Measurements from ENCODE around the gene ZNF75A. TPM values are rescaled to one million over a fixed set of nuclear protein-coding genes. Genes with fewer than 3 reads are reported as not detected.

ZNF75A gene
- total and polyA plus RNA-seq, 9 of the 15 experiments (the other 6 are each of a cell fraction or from before 2014, with no cell fraction given) = 7.2 to 24.5 (median 17.1) TPM

DNA sequence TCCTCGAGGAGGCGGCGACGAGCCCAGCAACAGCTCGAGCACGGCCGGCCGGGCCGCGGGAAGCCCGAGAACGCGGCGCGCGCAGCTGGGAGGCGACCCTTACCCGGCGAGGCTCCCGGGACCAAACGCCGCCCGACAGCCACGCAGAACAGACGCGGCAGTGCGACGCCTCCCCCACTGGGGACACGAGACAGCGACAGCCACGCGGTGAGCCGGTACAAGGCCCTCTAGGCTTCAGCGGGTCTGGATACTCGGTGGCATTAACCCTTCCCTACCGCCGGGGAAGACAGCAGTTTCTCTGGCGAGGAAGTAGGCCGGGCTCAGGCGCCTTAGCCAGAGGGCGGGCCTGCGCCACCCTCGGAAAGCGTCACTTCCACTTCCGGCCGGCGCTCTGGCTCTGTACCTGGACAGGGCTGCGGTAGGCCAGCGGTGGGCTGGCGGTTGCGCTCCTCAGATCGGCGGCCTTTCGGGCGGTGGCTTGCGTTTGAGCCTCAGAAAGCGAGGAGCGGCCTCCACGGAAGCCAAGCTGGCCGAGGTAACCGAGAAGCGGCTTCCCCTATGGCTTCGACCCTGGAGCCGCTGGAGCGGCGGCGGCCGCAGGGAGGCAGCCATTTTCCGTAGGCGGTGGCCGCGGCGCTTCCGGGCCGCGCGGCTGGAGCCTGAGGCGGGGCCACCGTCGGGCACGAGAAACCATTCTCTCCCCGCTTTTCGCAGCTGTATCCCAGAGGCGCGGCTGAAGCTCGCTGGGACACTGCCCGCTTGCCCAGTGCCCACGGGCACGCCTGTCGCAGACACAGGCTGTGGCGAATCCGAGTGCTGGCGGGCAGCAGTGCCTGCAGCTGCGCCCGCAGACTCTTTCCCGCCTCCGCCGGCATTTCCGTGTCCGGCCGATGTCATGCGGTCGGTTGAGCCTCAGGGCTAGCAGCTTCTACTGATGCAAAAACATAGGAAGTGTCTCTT is at the start of gene ZNF75A, which contains the start of gene TIGD7 (continued):
- TF ChIP-seq BACH1 (tag; IDR thresholded peaks at IDR 0.05) (no peak), HCFC1 (IDR thresholded peaks at IDR 0.05; ENCODE audit: low read depth, low read length) (peak; percentile 53), RBM14 (IDR thresholded peaks at IDR 0.05; ENCODE audit: borderline replicate concordance, insufficient read depth, low read depth, low read length) (0 out of 2 replicates have a peak, but pooled peaks have one; percentile 12), LCOR (CRISPR knock-in tag; IDR thresholded peaks at IDR 0.05) (peak; percentile 94), XRCC4 (IDR thresholded peaks at IDR 0.05; ENCODE audit: extremely low read depth, insufficient read depth, insufficient read length) (no peak), CBFA2T3 (IDR thresholded peaks at IDR 0.05) (no peak), FOXO4 (CRISPR knock-in tag; IDR thresholded peaks at IDR 0.05) (no peak), ZNF507 (tag; conservative IDR thresholded peaks at IDR 0.05) (no peak), ZBTB7A (IDR thresholded peaks at IDR 0.05; ENCODE audit: borderline replicate concordance, control insufficient read depth, low read depth, low read length) (peak; percentile 67; the same call in 1 of the 2 replicates), SAFB (IDR thresholded peaks at IDR 0.05; ENCODE audit: borderline replicate concordance, low read depth, low read length) (peak; percentile 65; the same call in 1 of the 2 replicates), DLX4 (CRISPR knock-in tag; IDR thresholded peaks at IDR 0.05) (no peak), MAFG (tag; conservative IDR thresholded peaks at IDR 0.05) (no peak), TSHZ1 (CRISPR knock-in tag; IDR thresholded peaks at IDR 0.05) (no peak), GTF2B (IDR thresholded peaks at IDR 0.05; ENCODE audit: extremely low read depth, insufficient read length) (no peak), ZNF77 (CRISPR knock-in tag; IDR thresholded peaks at IDR 0.05) (no peak), SPI1 (IDR thresholded peaks at IDR 0.05; ENCODE audit: borderline replicate concordance, low read depth, low read length) (peak; percentile 26; the same call in 1 of the 2 replicates), NELFE (IDR thresholded peaks at IDR 0.05; ENCODE audit: insufficient read depth, insufficient read length) (no peak)
- TF ChIP-seq, protein P1, sequence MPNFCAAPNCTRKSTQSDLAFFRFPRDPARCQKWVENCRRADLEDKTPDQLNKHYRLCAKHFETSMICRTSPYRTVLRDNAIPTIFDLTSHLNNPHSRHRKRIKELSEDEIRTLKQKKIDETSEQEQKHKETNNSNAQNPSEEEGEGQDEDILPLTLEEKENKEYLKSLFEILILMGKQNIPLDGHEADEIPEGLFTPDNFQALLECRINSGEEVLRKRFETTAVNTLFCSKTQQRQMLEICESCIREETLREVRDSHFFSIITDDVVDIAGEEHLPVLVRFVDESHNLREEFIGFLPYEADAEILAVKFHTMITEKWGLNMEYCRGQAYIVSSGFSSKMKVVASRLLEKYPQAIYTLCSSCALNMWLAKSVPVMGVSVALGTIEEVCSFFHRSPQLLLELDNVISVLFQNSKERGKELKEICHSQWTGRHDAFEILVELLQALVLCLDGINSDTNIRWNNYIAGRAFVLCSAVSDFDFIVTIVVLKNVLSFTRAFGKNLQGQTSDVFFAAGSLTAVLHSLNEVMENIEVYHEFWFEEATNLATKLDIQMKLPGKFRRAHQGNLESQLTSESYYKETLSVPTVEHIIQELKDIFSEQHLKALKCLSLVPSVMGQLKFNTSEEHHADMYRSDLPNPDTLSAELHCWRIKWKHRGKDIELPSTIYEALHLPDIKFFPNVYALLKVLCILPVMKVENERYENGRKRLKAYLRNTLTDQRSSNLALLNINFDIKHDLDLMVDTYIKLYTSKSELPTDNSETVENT (CRISPR knock-in tag; IDR thresholded peaks at IDR 0.05) = peak; percentile 51; the same call in 1 of the 2 replicates
